ENCODE measurements around the gene SNAPC3.

The SNAPC3 gene

GRCh38 chr9:15444141-15444540 lies 21.5 kb downstream of the SNAPC3 start:
- no peak for TF ChIP-seq CTCF (IDR thresholded peaks at IDR 0.05; ENCODE audit: borderline replicate concordance, insufficient read depth, low read depth, low read length)
- no peak overlapping the region for H3K4me3 ChIP-seq (ENCODE audit: low read depth, low read length)

GRCh38 chr9:15453956-15454355 lies 31.3 kb downstream of the SNAPC3 start:
- TF ChIP-seq CTCF (IDR thresholded peaks at IDR 0.05; ENCODE audit: borderline replicate concordance, insufficient read depth, low read depth, low read length) = no peak
- H3K4me3 ChIP-seq (ENCODE audit: low read depth, low read length) = no peak overlapping the region

- H3K4me3 ChIP-seq (ENCODE audit: low read depth, low read length) = no peak overlapping the region
- TF ChIP-seq CTCF (IDR thresholded peaks at IDR 0.05; ENCODE audit: borderline replicate concordance, insufficient read depth, low read depth, low read length) = no peak
Measured at GRCh38 chr9:15461056-15461455, 38.4 kb downstream of the SNAPC3 start.

- TF ChIP-seq CTCF (IDR thresholded peaks at IDR 0.05; ENCODE audit: borderline replicate concordance, insufficient read depth, low read depth, low read length) = no peak
- H3K4me3 ChIP-seq (ENCODE audit: low read depth, low read length) = no peak overlapping the region
Measured at GRCh38 chr9:15461601-15462000, 38.9 kb downstream of the SNAPC3 start.

- no peak for TF ChIP-seq CTCF (IDR thresholded peaks at IDR 0.05; ENCODE audit: borderline replicate concordance, insufficient read depth, low read depth, low read length)
Measured at GRCh38 chr9:15468145-15468544, 45.5 kb downstream of the SNAPC3 start.

GRCh38 chr9:15469406-15469805 lies 46.7 kb downstream of the SNAPC3 start:
- H3K4me3 ChIP-seq (ENCODE audit: low read depth, low read length) = no peak overlapping the region
- TF ChIP-seq CTCF (IDR thresholded peaks at IDR 0.05; ENCODE audit: borderline replicate concordance, insufficient read depth, low read depth, low read length) = no peak

More at GRCh38 chr9:15468145-15468544, 45.5 kb downstream of the SNAPC3 start:
- H3K4me3 ChIP-seq (ENCODE audit: low read depth, low read length) = no peak overlapping the region

GRCh38 chr9:15469862-15470261 lies 47.2 kb downstream of the SNAPC3 start:
- no peak overlapping the region for H3K4me3 ChIP-seq (ENCODE audit: low read depth, low read length)
- no peak for TF ChIP-seq CTCF (IDR thresholded peaks at IDR 0.05; ENCODE audit: borderline replicate concordance, insufficient read depth, low read depth, low read length)
